Stomach (tissue), 4 donors: Measurements from ENCODE around the gene C4B.

Experiments used
- CTCF ChIP-seq, 7 experiments: fragments of 450-650 bp in 4 of 7; fragments of 200-600 bp in 3 of 7; sonication (generic) in 3 of 7; IDR thresholded peaks; one replicate each; pipeline ENCODE4 v1.5.1; 2016 to 2019; ENCODE audit warnings: antibody characterized with exemption in 7 of 7, control low read depth in 2 of 7, mild to moderate bottlenecking in 1 of 7
- EP300 ChIP-seq: sonication (generic); formaldehyde crosslinking; IDR thresholded peaks from one replicate; pipeline ENCODE4 v1.6.1; 2017; ENCODE audit warnings: antibody characterized with exemption
- POLR2AphosphoS5 ChIP-seq, 3 donors: sonication (generic); formaldehyde crosslinking; IDR thresholded peaks; one replicate each; pipeline ENCODE4 v1.6.1; 2016; ENCODE audit warnings: antibody characterized with exemption in 3 of 3

GRCh38 chr6:32047084-32047478 lies 32.5 kb downstream of the C4B start:
- TF ChIP-seq CTCF (IDR thresholded peaks at IDR 0.05) (no peak), POLR2AphosphoS5 (IDR thresholded peaks at IDR 0.05) (no peak), EP300 (no peak)
